Ramos (cell line): ENCODE results near the gene CCDC74B.
"Not testable (repeated sequence)": the region's sequence is repeated elsewhere in the genome, so short reads cannot be mapped to it uniquely, and the experiment has no call there.

Source experiments
- in situ Hi-C: fragments of 300-500 bp; cut with MboI; formaldehyde crosslinking; loops from one replicate; pipeline ENCODE4 v1.14.3; 2022; ENCODE audit warnings: low sequenced_read_pairs; ENCODE audit not compliant: unreplicated experiment

CCDC74B gene

DNA sequence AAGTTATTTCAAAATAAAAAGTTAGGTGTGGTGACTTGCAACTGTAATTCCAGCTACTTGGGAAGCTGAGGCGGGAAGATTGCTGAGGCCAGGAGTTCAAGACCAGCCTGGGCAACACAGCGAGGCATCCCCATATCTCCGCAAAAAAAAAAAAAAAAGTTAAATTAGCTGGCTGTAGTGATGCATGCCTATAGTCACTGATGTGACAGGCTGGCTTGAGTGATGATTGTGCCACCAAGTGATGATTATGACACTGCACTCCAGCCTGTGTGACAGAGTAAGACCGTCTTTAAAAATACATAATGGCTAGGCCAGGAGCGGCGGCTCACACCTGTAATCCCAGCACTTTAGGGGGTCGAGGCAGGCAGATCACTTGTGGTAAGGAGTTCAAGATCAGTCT is 25.0 kb upstream of the CCDC74B start:
- in situ Hi-C loops = no loop called here

DNA sequence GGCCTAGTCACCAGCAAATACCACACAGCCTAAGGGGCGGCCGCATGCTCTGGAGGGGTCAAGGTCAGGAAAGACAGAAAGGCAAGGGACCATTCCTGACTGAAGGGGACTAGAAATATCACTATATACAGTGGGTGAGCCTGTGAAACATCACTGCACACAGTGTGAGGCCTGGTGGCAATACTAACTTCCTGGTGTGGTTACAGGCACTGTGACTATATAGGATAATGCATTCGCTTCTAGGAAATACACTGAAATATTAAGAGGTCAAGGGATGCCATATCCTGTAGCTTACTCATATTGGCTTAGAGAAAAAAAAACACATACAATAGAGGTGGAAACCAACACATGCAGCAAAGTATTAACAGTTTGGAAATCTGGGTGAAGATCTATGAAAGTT is 24.3 kb upstream of the CCDC74B start:
- in situ Hi-C loops = not testable (repeated sequence)

DNA sequence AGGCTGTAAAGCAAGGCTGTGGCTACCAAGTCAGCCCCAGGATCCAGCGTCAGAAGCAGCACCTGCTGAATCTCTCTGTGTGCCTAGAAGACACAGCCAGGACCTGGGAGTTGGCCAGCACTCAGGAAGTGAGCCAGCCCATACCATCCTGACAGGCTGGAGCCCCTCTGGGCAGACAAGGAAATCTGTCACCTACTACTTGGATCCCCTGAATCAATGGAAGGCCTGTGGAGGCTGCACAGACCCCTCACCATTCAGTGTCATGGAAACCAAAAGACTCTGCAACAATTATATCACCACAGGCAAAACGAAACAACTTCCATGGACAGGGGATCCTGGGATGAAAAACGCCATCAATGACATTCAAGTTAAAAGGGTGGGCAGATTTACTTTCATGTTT is 21.7 kb upstream of the CCDC74B start:
- in situ Hi-C loops = not testable (repeated sequence)

DNA sequence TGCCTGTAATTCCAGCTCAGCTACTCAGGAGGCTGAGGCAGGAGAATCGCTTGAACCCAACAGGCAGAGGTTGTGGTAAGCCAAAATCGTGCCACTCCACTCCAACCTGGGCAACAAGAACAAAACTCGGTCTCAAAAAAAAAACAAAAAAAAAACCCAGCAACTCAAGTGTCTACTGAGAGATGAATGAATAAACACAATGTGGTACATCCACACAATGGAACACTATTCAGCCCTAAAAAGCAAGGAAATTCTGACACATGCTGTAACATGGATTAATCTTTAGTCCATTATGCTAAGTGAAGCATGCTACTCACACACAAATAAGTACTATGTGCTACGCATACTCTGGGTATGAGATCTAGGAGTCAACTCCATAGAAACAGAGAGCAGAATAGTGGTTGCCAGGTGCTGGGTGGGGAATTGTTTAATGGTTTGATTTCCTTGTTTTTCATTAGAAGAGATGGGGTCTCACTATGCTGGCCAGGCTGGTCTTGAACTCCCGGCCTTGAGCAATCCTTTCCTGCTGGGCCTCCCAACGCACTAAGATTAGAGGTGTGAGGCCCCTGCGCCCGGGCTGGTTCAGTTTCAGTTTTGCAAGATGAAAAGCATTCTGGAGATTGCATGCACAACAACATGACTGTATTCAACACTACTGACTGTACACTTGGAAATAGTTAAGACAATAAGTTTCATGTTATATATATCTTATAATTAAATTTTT is 20.5 kb upstream of the CCDC74B start:
- in situ Hi-C loops = no loop called here

DNA sequence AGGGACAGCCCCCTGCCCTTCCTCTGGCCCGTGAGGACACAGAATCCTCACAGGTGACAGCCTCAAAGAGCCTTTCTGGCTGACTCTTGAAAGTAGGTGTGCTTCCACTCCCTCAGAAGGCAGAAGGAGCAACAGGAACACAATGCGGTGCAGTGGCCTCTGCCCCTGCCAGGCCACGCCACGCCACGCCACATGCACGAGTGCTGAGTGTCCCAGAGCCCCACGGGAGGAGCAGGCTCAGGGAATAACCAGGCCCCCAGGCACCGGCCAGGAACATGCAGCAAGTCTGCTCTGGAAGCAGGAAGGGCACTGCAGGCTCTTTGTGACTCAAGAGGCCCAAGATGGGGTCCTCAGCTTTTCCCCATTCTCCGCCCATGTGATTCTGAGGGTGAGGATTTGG is 18.1 kb upstream of the CCDC74B start:
- in situ Hi-C loops = no loop called here

DNA sequence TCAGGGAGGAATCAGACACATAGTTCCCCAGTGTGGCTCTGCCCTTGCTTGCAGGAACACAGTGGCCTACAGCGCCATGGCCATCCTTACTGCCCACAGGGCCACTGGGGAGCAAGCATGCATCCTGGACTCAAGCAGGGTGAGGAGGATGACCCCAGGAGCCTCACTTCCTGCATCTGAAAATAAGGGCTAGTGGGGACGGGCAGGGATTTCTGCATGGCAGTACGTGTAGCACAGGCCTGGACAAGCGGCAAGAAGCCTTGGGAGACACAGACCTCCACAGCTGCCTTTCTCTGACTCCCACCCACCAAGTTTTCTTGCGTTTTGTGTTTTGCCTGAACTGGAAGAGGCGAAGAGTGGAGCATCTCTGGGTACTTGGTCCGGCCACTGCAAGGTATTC is 17.6 kb upstream of the CCDC74B start:
- in situ Hi-C loops = not testable (repeated sequence)

DNA sequence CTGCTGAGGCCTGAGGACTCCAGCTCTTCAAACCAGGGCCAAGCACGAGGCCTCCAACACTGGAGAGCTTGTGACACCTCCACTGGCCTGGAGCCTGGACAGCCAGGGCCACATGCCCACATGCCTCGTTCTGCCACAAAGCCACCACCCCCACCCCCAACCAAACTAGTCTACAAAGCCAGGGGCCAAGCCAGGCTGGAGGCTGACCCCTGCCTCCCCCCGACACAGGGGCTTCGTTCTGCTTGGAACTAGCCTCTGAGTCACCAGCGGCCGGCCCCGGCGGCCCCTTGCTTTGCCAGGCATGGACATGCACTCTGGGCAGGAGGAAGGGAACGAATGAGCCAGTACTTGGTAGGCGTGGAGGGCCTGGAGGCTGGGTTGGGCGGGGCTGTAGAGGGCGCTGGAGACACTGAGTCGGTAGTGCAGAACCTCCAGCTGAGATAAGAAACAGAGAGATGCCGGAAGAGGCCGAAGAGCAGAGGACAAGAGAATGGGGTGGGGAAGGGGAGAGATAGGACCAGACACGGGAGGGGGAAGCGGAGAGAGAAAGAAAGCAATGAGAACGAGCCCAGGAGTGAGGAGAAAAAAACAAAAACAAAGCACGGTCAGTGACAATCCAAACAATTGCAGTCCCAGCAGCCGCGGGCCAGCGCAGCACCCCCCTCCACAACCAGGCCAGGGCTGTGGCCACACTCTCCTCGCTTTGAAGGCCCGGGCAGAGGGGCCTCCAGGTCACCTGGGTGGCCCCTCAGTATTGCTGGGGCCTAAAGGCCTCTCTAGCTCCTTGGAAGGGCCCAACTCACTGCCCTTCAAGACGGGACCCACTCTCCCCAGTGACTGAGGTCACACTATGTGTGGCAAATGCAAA is 16.2 kb upstream of the CCDC74B start:
- in situ Hi-C loops = not testable (repeated sequence)

DNA sequence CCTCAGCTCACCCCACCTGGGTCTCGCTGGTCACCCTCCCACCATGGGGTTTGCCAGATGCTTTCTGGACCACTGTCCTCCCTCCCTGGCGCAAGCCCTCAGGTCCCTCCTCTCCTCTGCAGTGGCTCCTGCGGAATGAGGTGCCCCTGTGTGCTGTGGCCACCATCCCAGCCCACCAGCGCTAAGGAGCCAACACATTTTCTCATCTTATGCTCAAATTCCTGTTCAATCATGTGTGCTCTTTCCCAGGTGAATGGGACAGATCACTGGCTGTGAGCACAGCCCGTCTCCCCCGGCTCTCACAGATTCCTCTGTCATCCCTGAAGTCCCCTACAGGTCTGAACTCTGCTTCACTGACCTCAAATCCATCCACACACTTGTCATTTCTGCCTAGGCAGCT is 15.2 kb upstream of the CCDC74B start:
- in situ Hi-C loops = no loop called here

DNA sequence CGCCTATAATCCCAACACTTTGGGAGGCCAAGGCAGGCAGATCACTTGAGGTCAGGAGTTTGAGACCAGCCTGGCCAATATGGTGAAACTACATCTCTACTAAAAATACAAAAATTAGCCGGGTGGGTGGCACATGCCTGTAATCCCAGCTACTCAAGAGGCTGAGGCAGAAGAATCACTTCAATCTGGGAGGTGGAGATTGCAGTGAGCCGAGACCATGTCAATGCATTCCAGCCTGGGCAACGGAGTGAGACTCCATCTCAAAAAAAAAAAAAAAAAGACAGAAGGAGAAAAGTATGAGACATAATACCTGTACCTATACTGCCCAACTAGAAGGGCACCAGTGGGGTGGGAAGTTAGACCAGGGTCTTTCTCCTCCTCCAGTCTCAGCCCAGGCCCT is 14.5 kb upstream of the CCDC74B start:
- in situ Hi-C loops = not testable (repeated sequence)

DNA sequence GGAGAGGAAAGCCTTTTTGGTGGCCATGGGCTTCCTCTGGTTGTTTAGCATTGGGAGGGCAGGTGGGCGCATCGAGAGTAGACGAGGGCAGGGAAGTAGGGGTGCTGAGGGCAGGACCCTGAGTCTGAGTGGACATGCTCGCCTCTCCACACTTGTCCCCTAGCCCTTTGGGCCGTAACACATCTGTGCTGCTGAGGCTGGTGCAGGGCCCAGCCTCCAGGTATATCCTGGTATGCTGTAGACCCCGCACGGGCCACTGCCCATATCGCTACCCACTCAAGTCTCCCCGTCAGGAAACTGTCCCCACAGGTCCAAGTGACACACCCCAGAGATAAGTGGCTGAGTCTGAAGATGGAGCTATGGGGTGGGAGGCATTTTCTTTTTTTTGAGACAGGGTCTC is 13.7 kb upstream of the CCDC74B start:
- in situ Hi-C loops = no loop called here

DNA sequence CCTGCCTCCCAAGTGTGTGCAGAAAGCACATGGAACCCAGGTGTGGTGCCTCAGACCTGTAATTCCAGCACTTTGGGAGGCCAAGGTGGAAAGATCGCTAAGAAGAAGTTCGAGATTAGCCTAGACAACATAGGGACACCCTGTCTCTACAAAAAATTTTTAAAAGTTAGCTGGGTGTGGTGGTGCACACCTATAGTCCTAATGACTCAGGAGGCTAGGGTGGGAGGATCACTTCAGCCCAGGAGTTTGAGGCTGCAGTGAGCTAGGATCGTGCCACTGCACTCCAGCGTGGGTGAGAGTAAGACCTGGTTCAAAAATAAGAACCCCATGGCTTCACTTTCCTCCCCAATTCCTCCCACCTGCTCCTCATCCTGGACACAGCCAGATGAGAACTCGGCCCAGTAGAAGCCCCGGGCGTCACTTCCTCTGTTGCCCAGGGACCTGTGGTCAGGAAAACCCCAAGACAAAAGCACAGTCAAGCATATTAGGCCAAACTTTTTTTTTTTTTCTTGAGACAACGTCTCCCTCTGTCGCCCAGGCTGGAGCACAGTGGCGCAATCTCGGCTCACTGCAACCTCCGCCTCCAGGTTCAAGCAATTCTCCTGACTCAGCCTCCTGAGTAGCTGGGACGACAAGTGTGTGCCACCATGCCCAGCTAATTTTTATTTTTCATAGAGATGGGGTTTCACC is 13.1 kb upstream of the CCDC74B start:
- in situ Hi-C loops = not testable (repeated sequence)

DNA sequence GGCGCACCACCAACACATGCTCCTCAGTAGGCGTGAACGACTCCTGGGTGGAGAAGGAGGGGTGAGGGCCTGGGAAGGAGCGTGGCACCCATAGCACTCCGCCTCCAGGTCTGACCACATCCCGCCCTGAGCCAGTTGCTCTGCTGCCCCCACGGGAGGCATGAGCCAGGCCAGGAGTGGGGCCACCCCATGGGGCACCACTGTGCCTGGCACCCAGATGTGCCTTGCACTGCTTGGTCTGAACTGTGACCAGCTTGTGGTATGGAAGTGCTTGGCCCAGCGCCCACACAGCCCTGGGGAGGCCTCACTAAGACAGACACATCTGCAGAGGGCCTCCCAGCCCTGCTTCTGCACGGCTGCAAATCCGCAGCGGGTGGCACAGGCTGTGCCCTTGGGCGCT is 12.4 kb upstream of the CCDC74B start:
- in situ Hi-C loops = not testable (repeated sequence)

DNA sequence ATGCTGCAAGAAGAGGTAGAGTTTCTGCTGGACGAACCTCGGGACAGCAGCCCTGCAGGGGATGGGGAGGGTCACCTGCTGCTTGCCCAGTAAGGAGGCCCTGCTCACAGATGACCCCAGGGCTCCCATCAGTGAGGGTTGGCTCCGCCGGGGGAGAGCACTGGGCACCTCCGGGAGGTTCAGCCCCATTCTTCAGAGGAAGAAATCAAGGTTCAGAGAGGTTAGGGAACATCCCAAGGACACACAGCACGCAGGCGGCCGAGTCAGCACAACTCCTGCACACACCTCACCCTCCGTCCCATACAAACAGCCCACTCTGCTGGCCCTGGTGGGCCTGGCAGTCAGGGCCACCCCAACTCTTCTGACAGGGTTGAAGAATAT is 11.7 kb upstream of the CCDC74B start:
- in situ Hi-C loops = no loop called here

DNA sequence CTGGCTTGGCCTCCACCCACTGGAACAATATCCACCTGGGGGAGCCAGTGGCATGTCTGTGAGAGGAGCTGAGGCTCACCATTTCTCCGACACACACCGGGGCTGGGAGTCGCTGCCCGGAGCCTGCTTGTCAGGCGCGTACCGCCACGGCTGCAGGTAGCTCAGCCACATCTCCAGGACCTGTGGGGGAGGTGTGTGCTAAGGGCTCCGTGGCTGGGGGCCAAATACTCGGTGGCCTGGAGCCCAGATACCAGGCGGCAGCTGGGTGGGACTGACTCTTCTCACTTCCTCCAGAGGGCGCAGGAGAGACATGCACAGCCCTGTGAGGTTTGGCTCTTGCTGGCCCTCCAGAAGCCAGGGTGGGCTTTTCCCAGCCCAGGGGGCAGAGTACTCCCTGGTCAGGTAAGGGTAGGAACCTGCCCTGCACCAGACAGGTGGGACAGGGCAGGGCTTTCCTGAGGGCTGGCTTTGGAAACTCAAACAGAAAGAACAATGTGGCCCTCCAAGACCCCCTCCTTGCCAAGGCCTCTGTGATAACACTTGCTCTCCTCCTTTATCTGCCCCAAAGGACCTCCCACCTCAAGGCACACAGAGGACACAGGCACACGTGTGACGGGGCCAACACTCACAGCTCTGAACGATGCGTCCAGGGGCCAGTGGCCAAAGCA is 11.2 kb upstream of the CCDC74B start:
- in situ Hi-C loops = not testable (repeated sequence)

DNA sequence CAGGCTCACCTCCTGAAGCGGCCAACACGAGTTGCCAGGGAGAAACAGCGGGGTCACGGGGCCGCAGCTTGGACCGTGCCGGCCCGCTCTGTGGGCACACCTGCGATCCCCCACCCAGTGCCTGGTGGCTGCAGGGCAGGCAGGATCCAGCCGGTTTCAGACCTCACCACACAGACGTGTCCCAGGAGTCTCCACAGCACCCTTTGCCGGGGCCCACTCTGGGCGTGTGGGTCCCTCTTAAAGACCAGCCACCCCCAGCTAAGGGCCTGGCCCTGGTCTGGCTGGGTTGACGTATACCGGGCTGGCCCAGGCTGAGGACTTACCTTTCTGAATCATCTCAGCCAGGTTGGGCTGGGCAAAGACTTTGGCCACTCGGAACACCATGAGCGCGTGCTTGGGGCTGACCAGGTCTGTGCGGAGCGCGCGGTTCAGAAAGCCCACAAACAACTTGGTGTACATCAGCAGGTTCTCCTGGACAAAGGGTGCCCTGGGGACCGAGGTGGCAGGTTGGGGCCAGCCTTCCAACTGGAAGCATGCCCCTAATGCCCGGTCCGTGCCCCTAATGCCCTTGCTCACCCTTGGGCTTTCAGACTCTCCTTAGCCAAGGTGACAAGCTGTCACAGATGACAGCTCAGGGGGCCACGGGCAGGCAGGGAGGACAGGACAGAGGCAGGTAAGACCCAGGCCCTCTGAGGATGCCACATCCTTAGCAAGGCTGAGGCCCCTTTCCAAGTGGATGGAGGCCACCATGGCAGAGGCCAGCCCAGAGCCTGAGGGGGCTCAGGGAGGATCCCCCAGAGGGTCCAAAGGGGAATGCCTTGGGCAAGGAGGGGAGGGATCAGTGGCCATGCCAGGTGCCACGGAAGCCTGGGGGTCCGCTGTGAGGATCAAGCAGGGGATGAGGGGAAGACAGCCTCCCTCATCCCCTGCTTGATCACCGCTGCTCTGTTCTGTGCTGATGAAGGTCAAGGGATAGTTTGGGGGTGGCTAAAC is 10.2 kb upstream of the CCDC74B start:
- in situ Hi-C loops = no loop called here

DNA sequence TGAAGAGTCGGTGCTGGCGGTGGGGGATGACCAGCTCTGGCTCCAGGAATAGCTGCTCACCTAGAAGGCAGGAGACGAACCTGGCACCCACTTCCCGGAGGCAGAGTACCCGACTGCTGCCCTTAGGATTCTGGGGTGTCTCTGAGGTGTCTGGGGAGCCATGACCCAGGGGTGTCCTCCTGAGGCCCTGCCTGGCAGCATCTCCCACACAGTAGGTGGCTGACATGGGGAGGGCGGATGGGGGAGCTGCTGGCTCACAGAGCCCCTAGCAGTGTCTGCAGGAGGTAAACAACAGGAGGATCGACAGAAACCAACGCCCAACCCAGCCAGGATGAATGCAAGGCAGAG is 9.5 kb upstream of the CCDC74B start:
- in situ Hi-C loops = not testable (repeated sequence)

DNA sequence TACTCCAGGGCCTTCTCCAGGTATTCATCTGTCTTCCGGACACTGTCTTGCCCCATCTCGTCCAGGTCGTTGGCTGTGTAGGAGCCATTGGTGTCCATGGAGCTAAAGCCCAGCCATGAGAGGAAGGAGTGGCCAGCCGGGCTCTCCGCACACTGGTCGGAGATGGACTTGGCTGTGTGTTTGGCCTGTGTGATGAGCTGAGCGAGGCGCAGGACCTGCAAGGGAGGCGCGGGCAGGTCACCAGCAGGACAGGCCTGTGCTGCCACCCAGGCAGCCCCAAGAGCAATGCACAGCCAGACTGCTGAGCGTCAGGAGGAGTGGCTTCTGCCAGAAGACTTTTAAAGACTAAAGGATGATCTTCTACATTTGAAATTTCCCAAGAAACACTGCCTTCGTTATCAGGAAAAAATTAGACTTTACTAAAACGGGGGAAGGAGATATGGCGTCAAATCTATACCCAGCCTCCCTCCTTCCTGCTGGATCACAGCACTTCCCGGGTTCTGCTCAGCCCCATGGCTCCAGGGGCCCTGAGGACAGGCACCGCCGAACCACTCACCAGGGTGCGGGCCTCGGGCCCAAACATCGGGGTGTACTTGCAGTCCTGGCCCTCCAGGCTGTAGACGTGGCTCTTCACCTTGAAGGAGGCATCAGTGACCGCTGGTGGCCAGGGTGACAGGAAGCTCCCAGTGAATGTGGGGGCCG is 9.0 kb upstream of the CCDC74B start:
- in situ Hi-C loops = not testable (repeated sequence)

DNA sequence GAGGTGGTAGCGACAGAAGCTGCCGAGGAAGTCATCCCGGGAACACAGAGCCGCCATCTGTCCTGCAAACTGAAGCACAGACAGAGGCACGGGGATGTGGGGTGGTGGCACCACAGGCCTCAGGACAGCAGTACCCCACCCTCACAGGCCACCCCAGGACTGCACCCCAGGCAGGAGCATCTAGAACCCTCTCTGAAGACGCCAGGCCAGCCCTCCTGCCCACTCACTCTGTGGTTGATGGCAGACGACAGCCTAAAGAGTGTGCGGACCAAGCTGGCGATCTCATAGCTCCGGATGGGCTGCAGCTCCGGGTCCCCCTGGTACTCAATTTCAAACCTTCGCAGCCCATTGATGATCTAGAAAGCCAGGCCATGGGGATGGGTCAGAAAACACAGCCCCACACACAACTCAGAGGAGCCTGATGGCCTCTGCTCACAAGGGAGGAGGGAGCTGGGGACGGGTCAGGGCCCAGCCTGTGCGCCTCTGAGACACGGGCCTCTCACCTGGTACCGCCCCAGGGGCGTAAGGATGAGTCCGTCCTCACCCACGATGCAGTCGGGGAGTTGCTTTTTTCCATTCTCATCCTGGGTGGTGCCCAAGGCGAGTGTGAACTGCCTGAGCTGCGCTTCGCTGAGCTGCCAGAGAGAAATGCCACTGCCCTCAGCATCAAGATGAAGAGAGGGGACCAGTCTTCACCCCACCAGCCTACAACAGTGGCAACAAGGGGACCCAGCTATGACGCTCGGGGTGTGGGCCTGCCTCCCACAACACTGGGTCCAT is 8.1 kb upstream of the CCDC74B start:
- in situ Hi-C loops = no loop called here
